Peyer's patch (tissue), 4 donors: Measurements from ENCODE around the gene UBIAD1.

Source experiments
- POLR2A ChIP-seq, 2 donors: fragments of 450-650 bp; IDR thresholded peaks; one replicate each; pipeline ENCODE4 v1.5.1; 2017; ENCODE audit warnings: antibody characterized with exemption in 2 of 2, mild to moderate bottlenecking in 2 of 2, moderate library complexity in 2 of 2
- TF ChIP-seq, protein P1 (sequence below), 6 experiments: fragments of 450-650 bp in 4 of 6; fragments of 200-600 bp in 2 of 6; sonication (generic) in 1 of 6; IDR thresholded peaks; one replicate each; pipeline ENCODE4 v1.5.1; 2017 to 2019; ENCODE audit warnings: antibody characterized with exemption in 6 of 6, mild to moderate bottlenecking in 3 of 6, moderate library complexity in 1 of 6

DNA sequence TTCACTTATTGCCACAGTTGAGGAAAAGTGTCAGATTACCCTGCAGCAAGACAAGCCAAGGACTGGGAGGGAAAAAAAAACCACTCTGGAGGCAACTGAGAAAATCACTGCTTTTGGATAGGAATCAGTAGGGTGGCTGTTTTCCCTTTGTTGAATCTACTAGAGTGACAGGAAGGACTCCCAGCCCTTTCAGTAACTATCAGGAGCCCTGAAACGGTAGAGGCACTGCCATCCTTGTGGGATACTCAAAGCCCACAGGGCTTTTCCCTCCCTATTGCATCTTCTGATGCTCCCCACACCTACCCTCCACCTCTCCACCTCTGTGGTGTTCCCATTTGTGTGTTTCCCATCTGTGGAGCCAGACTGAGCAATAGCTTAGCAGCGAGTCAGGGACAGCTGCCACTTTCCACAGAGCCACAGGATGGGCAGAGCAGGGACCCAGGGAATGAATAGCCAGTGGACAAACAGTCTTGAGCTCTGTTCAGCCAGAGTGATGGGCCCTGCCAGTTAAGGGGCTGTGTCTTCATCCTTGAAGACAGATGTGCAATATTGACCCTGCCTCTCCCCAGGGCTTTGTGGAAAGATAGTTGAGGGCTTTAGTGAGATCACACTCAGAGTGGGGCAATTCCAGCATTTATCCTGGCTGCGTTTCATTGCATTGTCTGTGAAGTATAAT, 13.9 kb downstream of the UBIAD1 start:
- no peak for TF ChIP-seq POLR2A (IDR thresholded peaks at IDR 0.05)
- TF ChIP-seq, protein P1, sequence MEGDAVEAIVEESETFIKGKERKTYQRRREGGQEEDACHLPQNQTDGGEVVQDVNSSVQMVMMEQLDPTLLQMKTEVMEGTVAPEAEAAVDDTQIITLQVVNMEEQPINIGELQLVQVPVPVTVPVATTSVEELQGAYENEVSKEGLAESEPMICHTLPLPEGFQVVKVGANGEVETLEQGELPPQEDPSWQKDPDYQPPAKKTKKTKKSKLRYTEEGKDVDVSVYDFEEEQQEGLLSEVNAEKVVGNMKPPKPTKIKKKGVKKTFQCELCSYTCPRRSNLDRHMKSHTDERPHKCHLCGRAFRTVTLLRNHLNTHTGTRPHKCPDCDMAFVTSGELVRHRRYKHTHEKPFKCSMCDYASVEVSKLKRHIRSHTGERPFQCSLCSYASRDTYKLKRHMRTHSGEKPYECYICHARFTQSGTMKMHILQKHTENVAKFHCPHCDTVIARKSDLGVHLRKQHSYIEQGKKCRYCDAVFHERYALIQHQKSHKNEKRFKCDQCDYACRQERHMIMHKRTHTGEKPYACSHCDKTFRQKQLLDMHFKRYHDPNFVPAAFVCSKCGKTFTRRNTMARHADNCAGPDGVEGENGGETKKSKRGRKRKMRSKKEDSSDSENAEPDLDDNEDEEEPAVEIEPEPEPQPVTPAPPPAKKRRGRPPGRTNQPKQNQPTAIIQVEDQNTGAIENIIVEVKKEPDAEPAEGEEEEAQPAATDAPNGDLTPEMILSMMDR (IDR thresholded peaks at IDR 0.05) = no peak
